HG03469 (cell line): ENCODE data around the gene GPR55.
A peak's percentile ranks its signal among the peaks of the same experiment; 100 is the strongest.

Experiments
- ATAC-seq: cut with Tn5 transposase; IDR thresholded peaks from one replicate; pipeline ENCODE4 v1.9.1; 2021; ENCODE audit warnings: mild to moderate bottlenecking, moderate library complexity, moderate number of reproducible peaks; ENCODE audit not compliant: unreplicated experiment

The GPR55 gene

DNA sequence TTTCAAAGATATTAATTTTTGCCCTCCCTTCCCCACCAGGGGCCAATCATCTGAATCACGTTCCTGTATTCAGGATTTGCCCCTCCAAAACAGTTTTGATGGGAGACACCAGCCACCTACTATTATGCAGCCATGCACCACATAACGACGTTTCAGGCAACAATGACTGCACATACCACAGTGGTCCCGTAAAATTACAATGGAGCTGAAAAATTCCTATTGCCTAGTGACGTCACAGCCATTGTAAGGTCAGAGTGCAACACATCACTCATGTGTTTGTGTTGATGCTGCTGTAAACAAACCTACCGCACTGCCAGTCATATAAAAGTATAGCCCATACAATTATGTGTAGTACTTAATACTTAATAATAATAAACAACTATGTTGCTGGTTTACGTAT is 37.7 kb downstream of the GPR55 start:
- no peak for ATAC-seq

DNA sequence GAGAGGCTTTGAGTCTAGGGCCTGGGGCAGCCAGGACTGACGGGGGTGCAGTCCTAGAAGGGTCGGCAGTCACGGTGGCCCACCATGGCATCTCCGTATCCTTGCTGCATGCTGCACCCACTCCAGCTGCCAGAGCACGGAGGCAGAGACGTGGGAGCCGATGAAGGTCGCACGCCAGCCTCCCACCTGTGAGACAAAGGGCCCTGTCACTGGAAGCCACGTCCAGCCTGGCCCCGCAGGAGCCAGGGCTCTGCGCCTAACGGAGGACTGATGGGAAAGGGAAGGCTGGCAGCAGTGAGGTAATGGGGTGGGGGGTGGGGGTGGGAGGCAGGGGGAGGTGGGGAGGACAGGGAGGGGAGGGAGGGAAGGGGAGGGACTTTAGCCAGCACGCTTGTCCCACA is 38.4 kb downstream of the GPR55 start:
- no peak for ATAC-seq

- ATAC-seq = no peak
Measured at GRCh38 chr2:230886206-230886605, 38.8 kb downstream of the GPR55 start.

DNA sequence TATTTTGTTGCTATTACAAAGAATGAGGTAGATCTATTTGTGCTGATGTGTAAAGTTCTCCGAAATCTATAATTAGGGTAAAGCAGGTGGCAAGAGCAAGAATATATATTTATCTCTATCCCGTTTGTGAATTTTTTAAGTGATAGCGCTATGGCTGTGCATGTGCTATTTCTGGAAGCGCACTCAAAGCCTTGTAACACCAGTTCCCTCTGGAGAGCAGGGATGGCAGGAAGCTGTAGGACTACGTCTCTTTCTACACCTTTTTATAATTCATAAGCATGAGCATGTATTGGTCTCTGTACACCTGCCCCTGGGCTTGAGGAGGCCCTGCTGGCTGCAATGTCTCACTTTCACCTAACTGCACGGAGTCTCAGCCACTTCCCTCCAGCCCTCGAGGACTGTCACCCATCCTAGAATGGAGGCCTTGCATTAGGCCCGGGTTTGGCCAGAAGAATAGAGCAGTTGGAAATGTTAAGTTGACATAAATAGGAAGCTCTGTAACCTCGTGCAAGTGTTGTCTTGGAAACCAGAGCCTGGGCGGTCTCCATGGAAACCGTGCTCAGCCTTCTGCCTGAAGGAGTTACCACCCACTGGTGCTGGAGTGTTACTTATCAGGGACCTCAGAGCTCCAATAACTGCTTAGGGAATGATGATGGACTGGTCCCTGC is 39.4 kb downstream of the GPR55 start:
- ATAC-seq = no peak

- ATAC-seq = no peak
Measured at GRCh38 chr2:230881840-230882239, 43.2 kb downstream of the GPR55 start.

GRCh38 chr2:230879891-230880290 is 45.2 kb downstream of the GPR55 start:
- ATAC-seq = no peak

DNA sequence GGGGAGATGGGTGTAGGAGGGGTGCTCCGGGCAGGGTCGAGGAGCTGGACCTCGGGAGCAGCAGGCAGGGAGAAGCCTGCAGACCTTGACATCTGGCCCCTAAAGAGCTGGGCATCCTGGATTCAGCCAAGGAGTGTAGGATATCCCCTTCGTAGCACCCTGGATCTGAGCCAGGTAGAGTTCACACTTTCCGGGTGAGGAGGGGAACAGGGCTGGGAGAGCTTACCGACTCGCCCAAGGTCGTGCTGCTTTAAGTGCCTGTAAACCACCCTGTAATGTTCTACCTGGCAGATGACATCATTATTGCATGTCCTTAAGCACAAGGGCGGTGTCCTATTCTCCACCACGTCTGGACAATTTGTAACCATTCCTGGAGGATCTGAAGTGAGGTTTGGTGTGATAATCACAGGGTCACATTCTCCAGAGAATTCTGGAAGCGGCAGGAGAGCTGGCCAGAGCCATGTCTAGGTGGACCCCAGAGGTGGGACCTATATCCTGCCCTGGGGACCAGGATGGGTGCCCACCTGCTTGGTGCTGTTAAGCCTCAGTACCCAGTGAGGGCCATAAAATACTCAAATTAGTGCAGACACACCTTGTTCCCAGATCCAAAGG is 45.7 kb downstream of the GPR55 start:
- no peak for ATAC-seq

DNA sequence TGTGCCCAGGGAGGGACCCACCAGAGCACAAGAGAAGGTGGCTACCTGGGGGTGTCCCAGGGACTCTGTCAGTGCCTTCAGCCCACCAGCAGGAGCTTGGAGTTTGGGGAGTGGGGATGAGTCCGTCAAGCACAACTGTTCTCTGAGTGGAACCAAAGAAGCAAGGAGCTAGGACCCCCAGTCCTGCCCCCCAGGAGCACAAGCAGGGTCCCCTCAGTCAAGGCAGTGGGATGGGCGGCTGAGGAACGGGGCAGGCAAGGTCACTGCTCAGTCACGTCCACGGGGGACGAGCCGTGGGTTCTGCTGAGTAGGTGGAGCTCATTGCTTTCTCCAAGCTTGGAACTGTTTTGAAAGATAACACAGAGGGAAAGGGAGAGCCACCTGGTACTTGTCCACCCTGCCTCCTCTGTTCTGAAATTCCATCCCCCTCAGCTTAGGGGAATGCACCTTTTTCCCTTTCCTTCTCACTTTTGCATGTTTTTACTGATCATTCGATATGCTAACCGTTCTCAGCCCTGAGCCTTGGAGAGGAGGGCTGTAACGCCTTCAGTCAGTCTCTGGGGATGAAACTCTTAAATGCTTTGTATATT is 46.3 kb downstream of the GPR55 start:
- ATAC-seq = no peak

DNA sequence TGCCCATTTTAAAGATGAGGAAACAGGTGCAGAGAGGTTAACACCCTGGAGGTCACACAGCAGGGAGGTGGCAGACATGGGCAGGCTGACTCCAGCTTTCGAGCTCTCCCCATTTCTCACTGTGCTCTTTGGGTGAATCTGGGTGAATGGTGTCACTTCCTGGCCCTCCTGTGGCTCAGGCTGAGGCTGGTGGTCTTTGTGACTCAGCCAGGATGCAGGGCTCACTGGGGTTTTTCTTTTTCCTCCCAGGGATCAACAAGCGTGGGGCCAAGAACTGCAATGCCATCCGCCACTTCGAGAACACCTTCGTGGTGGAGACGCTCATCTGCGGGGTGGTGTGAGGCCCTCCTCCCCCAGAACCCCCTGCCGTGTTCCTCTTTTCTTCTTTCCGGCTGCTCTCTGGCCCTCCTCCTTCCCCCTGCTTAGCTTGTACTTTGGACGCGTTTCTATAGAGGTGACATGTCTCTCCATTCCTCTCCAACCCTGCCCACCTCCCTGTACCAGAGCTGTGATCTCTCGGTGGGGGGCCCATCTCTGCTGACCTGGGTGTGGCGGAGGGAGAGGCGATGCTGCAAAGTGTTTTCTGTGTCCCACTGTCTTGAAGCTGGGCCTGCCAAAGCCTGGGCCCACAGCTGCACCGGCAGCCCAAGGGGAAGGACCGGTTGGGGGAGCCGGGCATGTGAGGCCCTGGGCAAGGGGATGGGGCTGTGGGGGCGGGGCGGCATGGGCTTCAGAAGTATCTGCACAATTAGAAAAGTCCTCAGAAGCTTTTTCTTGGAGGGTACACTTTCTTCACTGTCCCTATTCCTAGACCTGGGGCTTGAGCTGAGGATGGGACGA is 47.1 kb downstream of the GPR55 start:
- no peak for ATAC-seq

DNA sequence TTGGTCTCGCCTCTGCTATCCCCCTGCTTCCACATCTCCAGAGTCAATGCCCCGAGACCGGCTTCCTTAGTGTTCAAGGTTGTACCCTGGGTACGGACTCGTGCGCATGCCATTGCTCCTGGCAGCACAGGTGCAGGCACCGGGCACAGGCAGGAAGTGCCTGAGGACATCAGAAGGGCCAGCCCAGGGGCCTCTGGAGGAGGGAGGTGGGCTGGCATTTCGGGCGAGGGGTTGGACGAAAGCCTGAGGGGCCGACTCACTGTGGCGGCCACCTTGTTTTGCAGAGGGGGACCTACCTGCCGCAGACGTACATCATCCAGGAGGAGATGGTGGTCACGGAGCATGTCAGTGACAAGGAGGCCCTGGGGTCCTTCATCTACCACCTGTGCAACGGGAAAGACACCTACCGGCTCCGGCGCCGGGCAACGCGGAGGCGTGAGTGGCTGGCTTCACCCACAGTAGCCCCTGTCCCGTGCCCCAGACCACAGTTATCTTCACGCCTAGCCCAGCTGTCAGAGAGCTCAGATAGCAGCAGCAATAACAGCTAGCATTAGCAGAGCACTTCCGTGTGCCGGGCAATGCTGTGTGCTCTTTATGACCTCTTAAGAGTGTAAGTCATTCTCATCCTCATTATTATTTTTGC is 47.8 kb downstream of the GPR55 start:
- ATAC-seq = no peak

DNA sequence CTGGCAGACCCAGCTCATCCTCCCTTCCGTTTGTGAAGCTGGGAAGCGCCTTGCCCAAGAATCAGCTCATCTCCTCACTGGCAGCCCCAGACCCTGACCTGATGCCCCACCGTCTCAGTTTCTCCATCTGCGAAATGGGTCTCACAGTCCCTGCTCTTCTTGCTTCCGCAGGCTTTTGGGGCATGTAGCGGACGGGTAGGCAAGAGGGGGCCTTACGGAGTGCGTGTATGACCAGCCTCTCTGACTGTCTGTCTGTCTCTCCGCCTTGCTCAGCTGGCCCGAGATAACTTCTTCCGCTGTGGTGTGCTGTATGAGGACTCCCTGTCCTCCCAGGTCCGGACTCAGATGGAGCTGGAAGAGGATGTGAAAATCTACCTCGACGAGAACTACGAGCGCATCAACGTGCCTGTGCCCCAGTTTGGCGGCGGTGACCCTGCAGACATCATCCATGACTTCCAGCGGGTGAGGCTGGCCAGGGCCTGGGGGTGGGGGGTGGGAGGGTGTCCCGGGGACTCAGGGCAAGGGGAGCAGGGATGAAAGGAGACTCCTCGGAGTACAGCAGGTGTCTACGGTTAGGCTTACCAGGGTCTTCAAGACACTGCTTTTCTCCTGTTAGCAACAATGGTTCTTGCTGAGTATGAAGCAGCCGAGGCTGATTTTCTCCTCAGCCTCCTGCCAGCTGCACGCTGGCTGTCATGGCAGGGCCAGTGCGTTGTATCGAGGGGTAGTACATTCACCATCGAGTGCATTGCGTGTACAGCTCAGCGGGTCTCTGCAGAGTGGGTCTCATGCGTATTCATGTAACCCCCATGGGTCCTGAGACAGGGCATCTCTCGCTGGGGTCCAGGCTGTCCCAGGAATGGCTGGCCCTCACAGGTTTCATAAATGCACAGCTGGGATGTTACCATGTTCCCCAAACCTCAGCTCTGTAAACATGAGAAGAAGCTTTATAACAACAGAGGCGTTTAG is 49.4 kb downstream of the GPR55 start:
- ATAC-seq = no peak

GRCh38 chr2:230874876-230875275 is 50.2 kb downstream of the GPR55 start:
- no peak for ATAC-seq

DNA sequence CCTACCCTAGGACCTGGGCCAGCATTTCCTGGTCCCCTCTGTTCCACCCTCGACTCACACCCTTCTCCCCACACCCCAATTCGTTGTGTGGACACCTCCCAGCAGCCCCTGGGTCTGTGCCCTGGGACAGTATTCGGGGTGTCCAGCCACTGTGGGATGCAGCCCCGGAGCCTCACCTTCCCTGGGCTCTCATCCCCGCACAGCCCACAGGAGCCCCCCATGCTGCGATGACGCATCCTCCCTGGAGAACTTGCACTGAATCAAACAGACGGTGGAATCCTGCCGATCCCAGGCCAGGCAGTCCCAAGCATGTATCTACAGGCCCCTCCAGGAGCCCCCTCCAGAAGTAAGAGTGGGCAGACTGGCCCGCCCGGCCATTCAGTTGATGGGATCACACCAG is 50.6 kb downstream of the GPR55 start:
- ATAC-seq = no peak

DNA sequence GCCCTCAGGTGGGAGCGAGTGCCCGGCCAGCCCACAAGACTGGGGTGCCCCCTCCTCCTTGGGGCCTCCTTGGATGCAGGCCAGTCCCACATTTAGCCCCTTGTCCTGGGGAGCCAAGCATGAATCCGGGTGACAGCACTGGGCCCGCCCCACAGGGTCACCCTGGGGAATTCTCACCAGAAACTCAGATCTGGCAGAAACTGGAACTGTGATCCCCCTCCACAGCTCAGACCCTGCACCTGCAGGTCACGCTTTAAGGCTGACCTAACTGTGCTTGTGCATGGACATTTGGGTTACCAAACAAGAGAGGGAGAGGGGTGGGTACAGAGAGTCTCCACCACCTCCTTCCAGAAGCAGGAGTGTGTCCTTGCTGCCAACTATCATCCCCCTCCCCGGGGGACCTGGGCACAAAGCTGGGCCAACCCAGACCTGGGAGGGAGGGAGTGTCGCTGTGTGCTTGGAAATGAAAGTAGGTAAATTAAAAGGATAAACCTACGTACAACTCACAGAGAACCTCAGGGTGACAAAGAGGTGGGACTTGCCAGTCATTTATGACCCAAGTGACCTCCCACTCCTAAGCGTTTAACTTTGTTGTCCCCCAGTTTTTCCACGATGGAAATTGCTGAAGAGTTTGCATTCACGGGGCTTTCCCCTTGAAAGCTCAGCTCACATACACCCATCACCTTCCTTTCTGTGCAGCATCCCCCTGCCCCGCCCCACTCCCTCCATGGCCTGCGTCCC is 51.2 kb downstream of the GPR55 start:
- ATAC-seq = peak; percentile 64

DNA sequence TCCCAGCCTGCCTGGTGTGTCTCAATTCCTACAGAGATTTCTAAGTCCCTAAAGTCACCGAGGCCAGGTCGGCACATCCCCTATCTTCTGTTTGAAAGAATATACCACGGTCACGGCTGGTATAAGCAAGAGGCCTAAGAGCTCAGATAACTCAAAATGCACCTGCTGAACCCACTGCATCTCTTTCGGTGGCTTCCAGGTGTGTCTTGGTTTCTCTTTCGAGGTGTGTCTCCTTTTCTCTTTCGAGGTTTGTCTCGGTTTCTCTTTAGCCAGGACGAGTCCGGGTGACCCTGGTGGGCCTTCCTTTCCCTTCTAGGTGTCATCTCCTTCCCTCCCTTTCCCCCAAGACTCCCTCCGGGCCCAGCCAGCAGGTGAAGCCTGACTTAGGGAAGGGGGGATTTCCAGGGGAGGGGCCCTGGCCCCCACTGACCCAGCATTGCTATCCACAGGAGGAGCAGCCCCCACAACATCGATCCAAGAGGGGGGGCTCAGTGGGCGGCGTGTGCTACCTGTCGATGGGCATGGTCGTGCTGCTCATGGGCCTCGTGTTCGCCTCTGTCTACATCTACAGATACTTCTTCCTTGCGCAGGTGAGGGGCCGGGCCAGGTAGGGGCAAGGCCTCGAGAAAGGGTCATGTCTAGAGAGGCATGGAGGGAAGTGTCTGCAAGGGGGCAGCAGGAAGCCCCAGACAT is 51.9 kb downstream of the GPR55 start:
- peak; percentile 50 for ATAC-seq

DNA sequence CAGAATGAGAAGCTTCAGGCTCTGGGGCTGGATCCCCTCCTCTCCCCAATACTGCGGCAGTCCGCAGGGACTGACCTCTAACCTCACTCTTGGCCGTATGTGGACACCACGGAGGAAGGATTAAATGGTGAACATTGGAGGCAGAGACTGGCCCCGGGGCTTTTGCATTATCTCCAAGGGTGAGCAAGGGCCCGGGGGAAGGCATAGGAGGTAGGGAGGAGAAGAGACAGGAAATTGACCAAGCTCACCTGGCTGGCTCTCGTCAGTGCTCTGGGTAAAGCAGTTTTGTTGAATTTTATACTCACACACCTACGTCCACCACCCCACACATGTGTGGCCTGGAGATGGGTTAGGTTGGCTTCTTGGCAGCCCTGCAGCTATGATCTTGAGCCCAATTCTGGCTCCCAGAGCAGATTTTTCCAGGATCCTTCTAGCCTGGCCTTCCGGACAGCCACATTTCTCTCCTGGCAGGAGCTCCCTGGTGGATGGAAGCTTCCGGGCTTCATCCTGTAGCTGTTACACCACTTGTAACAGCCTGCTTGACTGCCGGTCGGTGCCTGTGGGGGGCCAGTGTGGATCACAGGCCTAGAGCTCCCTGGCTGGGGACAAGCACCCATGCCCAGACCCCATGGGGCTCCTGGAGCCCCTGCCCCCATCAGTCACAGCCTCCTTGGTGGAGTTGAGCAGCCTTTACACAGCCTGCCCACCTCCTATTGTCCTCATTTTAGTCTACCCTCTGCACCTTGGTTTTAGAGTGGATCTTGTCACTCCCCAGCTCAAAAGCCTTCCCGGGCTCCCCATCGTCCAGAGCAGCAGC is 52.7 kb downstream of the GPR55 start:
- no peak for ATAC-seq

DNA sequence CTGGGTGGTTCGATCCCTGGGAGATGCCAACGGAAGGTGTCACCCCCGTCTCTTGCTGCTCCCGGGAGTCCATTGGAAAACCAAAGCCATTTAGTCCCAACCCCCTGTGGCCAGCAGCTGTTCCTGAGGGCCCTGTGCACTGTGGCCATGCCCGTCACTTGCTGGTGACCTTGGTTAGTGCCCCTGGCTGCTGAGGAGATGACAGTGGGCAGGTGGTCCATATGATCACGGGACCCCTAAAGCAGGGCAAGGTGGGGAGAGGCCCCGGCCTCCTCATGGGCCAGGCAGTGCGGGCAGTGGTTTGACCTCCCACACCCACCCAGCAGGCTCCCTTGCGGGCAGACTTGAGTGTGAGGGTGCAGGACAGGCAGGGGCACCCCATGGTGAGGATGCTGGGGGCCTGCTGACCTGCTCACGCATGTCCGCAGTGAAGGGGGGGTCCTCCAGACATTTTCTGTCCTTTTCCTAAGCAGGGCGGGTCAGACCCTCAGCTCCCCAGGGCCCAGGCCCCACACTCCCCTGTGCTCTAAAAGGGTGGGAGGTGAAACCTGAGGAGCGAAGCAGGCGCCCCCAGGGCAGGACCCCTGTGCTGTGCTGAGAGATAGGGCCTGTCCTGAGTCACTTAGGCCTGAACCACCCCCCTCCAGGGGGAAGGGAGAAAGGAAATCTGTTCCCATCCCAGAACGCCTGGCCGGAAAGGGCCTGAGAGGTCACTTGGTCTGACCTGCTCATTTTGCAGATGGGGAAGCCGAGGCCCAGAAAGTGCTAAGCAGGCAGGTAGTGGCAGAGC is 53.5 kb downstream of the GPR55 start:
- ATAC-seq = no peak
